ENCODE data around the gene TRPM5.

TRPM5 gene

DNA sequence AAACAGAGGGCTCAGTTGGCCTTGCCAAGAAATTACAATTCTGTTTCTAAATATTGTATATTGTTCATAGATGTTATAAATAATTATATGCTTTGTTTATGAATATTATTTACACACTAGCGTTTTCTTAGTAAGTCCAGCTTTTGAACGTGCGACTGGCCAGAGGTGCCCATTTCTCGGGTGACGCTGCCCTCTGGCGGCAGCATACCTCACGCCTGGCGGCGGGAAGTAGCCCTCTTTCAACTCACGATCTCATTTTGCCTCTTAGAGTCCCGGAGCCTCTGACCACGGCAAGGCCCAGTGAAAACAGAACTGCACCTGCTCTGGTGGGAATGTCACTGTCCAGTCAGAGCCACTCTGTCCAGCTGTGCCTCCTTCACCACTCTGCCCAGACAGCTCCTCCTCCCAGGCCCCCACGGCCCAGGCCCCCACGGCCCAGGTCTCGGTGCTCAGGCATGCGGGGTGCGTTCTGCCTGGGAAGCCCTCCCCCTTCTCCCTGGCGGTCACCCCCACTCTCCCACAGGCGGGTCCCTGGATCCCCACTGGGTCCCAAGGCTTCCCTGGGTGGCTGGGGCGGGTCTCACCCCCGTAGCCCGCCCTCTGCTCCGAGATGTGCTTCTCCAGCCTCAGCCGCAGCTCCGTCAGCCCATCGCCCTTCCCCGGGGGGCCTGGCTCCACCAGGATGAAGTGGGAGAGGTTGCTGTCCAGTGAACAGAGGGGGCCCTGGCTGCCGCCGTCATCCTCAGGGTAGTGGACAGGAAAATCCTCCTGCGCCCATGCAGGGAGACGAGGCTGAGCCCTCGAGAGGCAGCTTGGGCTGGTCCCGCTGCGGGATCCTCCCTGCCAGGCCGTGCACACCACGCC lies 24.4 kb downstream of the TRPM5 start:
- no peaks in the 10 kb centered on the region for H3K27me3 ChIP-seq (replicated peaks)
- peak; percentile 48 for DNase-seq

DNA sequence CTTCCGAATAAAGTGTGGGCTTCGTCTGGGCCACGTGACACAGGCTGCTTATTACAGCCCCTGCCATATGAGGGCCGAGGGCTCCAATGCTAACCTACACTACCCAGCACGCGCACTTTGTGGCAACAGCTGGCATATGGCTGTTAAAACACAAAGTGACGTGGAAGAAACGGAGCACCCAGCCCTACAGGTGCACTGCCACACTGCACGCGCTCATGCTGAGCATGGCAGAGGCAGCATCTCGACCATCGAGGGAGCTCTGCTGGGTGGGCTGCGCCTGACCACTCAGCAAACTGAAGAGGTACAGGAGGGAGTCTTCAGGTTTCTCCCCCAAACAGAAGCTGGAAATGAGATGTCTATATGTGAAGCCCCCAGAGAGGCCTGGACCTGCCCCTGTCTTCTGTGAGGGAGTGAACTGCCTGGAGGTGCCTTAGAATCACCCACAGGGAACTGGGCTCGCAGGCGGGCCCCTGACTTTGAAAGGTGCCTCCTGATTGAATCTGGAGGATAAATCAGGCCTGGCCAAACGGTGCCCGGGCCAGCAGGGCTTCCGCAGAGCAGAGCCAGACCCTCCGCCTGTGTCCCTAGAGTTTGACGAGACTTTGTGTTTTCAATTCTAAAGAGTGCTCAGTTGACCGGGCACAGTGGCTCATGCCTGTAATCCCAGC lies 25.5 kb downstream of the TRPM5 start:
- TF ChIP-seq, protein P1, sequence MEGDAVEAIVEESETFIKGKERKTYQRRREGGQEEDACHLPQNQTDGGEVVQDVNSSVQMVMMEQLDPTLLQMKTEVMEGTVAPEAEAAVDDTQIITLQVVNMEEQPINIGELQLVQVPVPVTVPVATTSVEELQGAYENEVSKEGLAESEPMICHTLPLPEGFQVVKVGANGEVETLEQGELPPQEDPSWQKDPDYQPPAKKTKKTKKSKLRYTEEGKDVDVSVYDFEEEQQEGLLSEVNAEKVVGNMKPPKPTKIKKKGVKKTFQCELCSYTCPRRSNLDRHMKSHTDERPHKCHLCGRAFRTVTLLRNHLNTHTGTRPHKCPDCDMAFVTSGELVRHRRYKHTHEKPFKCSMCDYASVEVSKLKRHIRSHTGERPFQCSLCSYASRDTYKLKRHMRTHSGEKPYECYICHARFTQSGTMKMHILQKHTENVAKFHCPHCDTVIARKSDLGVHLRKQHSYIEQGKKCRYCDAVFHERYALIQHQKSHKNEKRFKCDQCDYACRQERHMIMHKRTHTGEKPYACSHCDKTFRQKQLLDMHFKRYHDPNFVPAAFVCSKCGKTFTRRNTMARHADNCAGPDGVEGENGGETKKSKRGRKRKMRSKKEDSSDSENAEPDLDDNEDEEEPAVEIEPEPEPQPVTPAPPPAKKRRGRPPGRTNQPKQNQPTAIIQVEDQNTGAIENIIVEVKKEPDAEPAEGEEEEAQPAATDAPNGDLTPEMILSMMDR (IDR thresholded peaks at IDR 0.05; ENCODE audit: low read depth, low read length, missing control alignments), result no peak
- Histone ChIP-seq H3K36me3 (replicated peaks) (no peaks in the 10 kb centered on the region), H3K27ac (no peak overlapping the region), H3K4me3 (ENCODE audit: low read depth, low read length) (no peak overlapping the region), H3K27me3 (replicated peaks) (no peaks in the 10 kb centered on the region)
- DNase-seq, result no peak
- in situ Hi-C loops (cut with HindIII; ENCODE audit: low pct_ligation_motif_present, low sequenced_read_pairs), result no loop called here

More for the DNA sequence above, 24.4 kb downstream of the TRPM5 start:
- H3K27ac ChIP-seq, result no peak overlapping the region
- TF ChIP-seq, protein P1 (IDR thresholded peaks at IDR 0.05; ENCODE audit: low read depth, low read length, missing control alignments), result peak; percentile 93
- in situ Hi-C loops (cut with HindIII; ENCODE audit: low pct_ligation_motif_present, low sequenced_read_pairs), result no loop called here
- H3K36me3 ChIP-seq (replicated peaks), result no peaks in the 10 kb centered on the region
- no peak overlapping the region for H3K4me3 ChIP-seq (ENCODE audit: low read depth, low read length)

DNA sequence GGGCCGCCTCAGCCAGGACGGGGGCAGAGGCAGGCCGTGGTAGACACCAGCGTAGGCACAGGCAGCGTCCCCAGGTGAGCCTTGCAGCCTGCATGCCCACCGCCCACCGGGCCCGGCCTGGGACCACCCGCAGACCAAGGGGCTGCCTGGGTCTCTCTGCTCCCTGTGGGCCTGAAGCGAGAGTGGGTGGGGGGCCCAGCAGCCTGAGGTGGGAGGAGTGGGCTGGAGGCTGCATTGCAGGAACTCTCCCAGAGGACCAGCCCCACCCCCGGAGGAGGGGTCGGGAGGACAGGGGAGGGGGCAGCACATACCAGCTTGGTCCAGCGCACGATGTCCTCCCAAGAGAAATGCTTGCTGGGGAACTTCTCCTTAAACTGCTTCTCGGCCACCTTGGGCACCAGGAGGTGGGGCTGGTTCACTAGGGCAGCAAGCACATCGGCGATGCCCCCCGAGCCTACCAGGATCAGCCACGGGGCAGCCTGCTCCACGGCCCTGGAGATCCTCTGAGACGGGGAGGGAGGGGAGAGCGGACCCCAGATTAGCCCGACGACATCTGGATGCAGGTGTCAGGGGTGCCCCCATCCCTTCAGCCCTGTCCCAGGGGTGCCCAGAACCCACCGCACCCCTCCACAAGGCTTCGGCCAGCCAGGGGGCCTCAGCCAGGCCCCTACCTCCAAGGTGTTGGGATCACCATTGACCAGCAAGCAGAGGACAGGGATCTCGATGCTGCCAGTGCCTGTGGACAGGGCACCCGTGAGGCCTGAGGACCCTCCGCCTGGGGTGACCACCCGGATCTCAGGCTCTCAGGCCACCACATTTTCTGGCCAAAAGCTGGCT lies 26.2 kb downstream of the TRPM5 start:
- in situ Hi-C loops (cut with HindIII; ENCODE audit: low pct_ligation_motif_present, low sequenced_read_pairs), result no loop called here
- Histone ChIP-seq H3K4me3 (ENCODE audit: low read depth, low read length) (no peak overlapping the region), H3K36me3 (replicated peaks) (no peaks in the 10 kb centered on the region), H3K27me3 (replicated peaks) (no peaks in the 10 kb centered on the region), H3K27ac (no peak overlapping the region)
- no peak for DNase-seq
- TF ChIP-seq, protein P1 (IDR thresholded peaks at IDR 0.05; ENCODE audit: low read depth, low read length, missing control alignments), result no peak

DNA sequence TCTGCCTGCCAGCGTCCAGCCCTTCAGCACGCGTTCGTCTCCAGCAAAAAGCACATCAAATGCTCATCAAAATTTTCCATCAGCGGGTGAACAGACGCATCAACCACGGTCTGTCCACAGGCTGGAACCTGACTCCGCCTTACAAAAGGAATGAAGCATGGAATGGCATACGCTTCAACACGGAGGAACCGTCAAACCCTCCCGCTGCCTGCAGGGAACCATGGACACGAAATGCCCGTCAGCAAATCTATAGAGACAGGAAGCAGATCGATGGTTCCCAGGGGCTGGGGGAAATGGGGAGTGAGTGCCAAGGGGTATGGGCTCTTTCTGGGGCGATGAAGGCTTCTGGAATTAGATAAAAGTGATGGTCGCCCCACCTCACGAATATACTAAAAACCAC lies 27.5 kb downstream of the TRPM5 start:
- Histone ChIP-seq H3K27me3 (replicated peaks) (no peaks in the 10 kb centered on the region), H3K4me3 (ENCODE audit: low read depth, low read length) (no peak overlapping the region), H3K36me3 (replicated peaks) (no peaks in the 10 kb centered on the region), H3K27ac (no peak overlapping the region)
- in situ Hi-C loops (cut with HindIII; ENCODE audit: low pct_ligation_motif_present, low sequenced_read_pairs), result no loop called here
- DNase-seq, result no peak
- TF ChIP-seq, protein P1 (IDR thresholded peaks at IDR 0.05; ENCODE audit: low read depth, low read length, missing control alignments), result no peak

DNA sequence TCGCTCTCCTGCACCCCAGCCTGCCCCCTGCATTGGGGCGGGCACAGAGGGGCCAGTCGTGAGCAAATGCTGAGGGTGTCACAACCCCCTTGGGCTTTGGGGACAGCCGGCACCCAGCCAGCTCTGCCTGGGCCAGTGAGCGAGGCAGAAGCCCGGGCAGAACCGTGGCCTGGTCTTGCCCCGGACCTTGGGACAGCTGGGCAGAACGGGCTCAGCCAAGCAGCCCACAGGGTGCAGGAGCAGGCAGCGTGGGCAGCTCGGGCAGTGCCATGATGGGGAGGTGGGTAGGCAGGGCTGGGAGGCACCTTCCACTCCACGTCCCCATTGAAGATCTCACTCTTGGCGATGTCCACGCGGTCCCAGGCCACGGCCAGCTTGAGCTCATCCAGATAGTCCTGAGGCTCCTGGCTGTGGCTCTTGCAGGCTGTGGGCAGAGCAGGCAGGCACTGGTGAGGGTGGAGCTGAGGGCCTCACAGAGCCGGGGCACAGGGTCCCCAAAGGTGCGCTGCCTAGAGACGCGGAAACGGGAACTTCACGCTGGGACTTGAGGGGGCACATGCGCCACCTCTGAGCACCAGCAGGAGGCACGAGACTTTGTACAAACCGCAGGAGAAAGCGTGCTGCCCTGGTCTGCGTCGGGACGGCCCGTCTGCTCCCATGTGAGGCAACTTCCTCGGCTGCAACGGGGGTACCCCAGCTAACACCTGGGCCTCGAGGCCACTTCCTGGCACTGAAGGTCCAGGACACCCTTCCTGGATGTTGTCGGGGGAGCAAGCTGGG lies 28.5 kb downstream of the TRPM5 start:
- Histone ChIP-seq H3K27me3 (replicated peaks) (no peaks in the 10 kb centered on the region), H3K36me3 (replicated peaks) (no peaks in the 10 kb centered on the region), H3K27ac (no peak overlapping the region), H3K4me3 (ENCODE audit: low read depth, low read length) (no peak overlapping the region)
- DNase-seq, result no peak
- TF ChIP-seq, protein P1 (IDR thresholded peaks at IDR 0.05; ENCODE audit: low read depth, low read length, missing control alignments), result no peak
- in situ Hi-C loops (cut with HindIII; ENCODE audit: low pct_ligation_motif_present, low sequenced_read_pairs), result no loop called here

Measured in brain microvascular endothelial cell (primary cell).